GDM1 (cell line): ENCODE measurements around the gene PLA2G12A.
"Not testable (repeated sequence)": the region's sequence is repeated elsewhere in the genome, so short reads cannot be mapped to it uniquely, and the experiment has no call there.

ENCODE experiments used
- DNase-seq: peaks from one replicate; lab custom pipeline; 2025; lab: John Stamatoyannopoulos, UW

The PLA2G12A gene

DNA sequence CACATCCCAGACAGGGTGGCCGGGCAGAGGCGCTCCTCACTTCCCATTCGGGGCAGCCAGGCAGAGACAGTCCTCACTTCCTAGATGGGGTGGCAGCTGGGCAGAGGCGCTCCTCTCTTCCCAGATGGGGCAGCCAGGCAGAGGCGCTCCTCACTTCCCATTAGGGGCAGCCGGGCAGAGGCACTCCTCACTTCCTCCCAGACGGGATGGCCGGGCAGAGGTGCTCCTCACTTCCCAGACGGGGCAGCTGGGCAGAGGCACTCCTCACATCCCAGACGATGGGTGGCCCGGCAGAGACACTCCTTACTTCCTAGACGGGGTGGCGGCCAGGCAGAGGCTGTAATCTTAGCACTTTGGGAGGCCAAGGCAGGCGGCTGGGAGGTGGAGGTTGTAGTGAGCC lies 50.9 kb downstream of the PLA2G12A start:
- DNase-seq: not testable (repeated sequence)

DNA sequence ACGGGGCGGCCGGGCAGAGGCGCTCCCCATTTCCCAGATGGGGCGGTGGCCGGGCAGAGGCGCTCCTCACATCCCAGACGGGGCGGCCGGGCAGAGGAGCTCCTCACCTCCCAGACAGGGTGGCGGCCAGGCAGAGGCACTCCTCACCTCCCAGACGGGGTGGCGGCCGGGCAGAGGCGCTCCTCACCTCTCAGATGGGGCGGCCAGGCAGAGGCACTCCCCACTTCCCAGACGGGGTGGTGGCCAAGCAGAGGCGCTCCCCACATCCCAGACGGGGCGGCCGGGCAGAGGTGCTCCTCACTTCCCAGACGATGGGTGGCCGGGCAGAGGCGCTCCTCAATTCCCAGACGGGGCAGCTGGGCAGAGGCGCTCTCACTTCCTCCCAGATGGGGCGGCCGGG lies 51.4 kb downstream of the PLA2G12A start:
- DNase-seq: not testable (repeated sequence)

DNA sequence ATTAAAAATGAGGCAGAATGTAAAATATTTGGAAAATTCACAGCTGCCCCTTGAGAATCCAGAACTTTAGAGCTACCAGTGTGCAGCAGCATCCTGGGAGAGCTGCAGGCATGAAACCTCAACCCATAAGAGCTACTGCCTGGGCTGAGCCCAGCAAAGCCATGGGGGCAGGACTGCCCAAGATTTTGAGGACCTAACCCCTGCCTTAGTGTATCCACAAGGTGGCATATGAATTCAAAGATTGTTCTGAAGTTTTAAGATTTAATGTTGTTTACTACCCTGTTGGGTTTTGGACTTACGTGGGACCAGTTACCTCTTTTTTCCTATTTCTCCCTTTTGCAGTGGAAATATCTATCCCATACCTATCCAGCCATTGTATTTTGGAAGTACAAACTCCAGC lies 53.0 kb downstream of the PLA2G12A start:
- DNase-seq: no peak

DNA sequence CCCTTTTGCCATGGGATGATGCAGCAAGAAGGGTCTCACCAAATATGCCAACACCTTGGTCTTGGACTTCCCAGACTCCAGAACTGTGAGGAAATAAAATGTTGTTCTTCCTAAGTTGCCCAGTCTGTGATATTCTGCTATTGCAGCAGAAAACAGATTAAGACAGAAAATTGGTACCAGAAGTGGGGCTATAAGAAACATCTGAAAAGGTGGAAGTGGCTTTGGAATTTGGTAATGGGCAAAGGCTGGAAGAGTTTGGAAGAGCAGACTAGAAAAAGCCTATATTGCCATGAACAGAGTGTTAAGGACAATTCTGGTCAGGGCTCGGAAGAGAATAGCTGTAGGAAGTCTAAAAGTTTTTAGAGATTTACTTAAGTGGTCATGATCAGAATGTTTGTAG lies 54.0 kb downstream of the PLA2G12A start:
- DNase-seq: no peak

DNA sequence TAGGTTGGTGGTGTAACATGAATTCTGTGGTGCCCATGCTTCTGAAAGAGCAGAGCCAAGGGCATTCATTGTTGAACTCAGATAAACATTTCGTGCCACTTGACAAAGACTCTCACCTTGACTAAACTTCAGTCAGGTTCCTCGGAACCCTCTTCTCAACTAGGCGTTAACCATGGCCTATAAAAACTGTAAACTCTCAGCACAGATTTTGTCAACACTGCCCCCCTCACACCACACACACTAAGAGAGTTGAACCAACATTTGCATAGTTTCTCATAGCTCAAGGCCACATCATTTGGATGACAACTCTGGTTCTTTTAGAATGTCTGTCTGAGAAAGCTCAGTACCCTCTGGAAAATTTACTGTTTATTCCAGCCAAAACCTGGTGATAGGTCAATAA lies 54.7 kb downstream of the PLA2G12A start:
- DNase-seq: no peak

DNA sequence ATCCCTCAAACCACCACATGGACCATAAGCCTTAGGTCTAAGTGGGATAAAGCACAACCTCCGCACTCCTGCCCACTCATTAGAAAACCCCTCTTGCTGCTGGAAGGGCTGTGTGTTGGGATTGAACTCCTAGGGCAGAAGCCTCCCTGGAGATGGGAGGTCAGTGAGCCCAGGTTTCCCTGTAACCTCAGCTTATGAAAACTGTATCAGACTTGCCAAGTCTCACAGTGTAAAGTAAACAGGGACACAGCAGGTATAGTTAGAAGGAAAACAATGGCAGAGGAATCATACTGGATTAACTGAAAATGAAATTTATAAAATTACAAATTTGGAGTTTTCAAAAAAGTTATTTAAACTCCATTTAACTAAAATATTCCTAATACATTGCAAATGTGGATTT lies 56.6 kb downstream of the PLA2G12A start:
- no peak for DNase-seq

DNA sequence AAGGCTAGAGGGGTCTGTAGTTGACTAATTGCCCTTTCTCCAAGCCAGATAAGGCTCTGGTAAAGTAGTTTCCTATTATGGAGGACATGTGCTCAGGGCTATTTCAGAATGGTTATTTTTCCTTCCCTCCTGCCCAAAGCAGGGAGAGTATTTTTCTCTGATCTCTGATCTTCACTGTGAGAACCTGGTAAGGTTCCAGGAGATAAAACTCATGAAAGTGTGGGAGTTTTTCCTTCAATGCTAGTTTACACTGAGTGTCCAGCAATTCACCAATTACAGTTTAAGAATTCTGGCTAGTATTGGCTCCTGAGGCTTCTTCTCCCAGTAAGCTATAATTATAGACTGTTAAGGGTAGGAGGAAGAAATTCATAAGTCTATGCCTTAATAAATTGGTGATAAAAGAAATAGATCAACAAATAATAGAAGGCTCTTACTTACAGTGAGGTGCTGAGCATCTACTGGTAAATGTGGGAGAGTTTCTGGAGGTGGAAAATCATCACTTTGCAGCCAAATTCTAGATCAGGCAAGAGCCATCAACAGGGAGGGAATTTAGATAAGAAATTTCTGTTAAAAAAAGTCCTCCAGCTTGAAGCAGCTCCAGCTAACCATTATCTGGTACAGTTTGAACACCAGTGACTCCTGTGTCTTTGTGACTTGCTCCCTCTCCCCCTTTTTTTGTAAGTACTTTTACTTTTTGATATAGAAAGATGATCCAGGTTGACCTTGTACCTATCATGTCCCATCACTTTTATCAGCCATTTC lies 57.5 kb downstream of the PLA2G12A start:
- DNase-seq: no peak

DNA sequence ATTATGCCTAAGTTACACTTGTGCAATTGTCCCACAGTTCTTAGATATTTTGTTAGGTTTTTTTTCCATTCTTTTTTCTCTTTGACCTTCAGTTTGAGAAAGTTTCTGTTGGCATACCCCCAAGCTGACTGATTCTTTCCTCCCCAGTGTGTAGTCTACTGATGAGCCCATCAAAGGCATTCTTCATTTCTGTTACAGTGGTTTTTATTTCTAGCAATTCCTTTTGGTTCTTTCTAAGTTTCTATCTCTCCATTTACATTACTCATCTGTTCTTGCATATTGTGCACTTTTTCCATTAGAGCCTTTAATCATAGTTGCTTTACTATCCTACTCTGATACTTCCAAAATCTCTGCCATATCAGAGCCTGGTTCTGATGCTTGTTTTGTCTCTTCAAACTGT lies 58.5 kb downstream of the PLA2G12A start:
- DNase-seq: no peak

DNA sequence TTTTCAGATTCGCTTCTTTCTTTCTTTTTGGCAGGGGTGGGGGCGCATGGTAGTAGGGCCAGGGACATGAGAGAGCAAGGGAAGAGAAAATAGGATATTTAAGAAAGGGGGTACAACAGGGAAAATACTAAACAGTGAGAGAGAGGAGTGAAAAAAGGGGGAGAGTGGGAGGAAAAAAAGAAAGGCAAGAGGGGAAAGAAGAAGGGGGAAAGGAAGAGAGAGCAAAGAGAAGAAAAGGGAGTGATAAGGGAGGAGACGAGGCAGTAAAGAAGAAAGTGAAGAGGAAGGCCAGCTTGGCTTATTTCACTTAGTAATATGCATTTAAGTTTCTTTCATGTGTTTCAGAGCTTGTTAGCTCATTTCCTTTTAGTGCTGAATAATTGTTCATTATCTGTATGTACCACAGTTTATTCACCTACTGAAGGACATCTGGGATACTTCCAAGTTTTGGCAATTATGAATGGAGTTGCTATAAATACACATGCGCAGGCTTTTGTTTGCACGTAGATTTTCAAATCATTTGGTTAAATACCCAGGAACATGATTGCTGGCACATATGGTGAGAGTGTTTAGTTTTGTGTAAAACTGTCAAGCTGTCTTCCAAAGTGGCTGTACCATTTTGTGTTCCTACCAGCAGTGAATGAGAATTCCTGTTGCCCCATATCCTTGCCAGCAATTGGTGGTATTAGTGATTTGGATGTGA lies 63.9 kb downstream of the PLA2G12A start:
- DNase-seq: no peak

DNA sequence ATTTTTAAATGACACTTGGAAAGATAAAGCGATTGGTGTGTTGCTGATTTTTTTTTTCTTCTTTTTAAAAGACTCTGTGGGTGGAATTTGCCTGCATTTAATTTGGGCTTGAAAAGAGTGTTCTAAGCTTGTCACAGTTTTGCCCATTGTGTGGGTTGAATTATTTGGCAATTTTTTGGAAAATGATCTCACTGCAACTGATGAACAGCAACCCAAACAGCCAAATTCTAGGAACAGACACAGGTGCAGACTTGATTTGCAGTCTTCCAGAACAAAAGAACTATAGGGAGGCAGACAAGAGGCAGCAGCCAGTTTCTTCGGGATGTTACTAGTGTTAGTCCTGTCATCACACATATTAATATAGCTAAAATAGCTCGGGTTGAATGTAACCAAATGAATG lies 67.1 kb downstream of the PLA2G12A start:
- DNase-seq: no peak

DNA sequence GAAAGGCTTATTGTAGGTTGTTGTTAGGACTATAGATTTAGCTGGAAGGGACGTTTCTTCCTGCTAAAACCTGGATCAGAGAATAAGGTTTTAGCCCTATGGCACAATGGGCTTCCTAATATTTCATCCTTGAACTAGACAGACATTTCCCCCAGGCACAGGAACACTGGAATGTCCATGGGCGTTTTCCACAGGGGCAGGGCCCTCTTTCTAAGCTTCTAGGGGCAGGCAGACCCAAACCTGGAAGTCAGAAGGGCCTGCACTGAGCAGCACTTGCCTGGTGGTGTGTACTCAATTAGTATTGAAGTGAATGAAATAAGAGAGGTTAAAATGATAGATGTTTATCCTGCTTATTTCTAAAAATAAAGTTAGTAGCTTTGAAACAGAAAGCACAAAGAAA lies 67.8 kb downstream of the PLA2G12A start:
- no peak for DNase-seq
